Renal pelvis (tissue), 4 donors: ENCODE data around the gene LMO7. TPM values are rescaled to one million over a fixed set of nuclear protein-coding genes. Genes with fewer than 3 reads are reported as not detected.
"Not testable (repeated sequence)": the region's sequence is repeated elsewhere in the genome, so short reads cannot be mapped to it uniquely, and the experiment has no call there.

ENCODE experiments used
- DNase-seq: peaks from one replicate; pipeline ENCODE4 v3.0.0-alpha.2; 2013
- polyA plus RNA-seq, 3 donors: library from polyadenylated mRNA; unstranded; fragments of 120-200 nt; gene quantifications; one replicate each; pipeline ENCODE4 v1.2.1, GENCODE V29; 2013; ENCODE audit not compliant: insufficient read length in 3 of 3

LMO7 gene
- polyA plus RNA-seq, 3 donors = 84.7 to 101 (median 88.0) TPM

- no peak for DNase-seq
Measured at GRCh38 chr13:75769141-75769905, 133.2 kb downstream of the LMO7 start.

GRCh38 chr13:75770164-75770563, 134.0 kb downstream of the LMO7 start:
- DNase-seq = no peak

- DNase-seq = no peak
Measured at GRCh38 chr13:75770592-75771011, 134.5 kb downstream of the LMO7 start.

- no peak for DNase-seq
Measured at GRCh38 chr13:75771226-75771625, 135.1 kb downstream of the LMO7 start.

- DNase-seq = no peak
Measured at GRCh38 chr13:75771818-75772217, 135.7 kb downstream of the LMO7 start.

GRCh38 chr13:75774176-75774575, 138.0 kb downstream of the LMO7 start:
- DNase-seq = no peak

GRCh38 chr13:75776550-75776949, 140.4 kb downstream of the LMO7 start:
- no peak for DNase-seq

- no peak for DNase-seq
Measured at GRCh38 chr13:75779393-75779792, 143.3 kb downstream of the LMO7 start.

GRCh38 chr13:75780103-75780502, 144.0 kb downstream of the LMO7 start:
- DNase-seq = not testable (repeated sequence)

- no peak for DNase-seq
Measured at GRCh38 chr13:75782985-75783384, 146.9 kb downstream of the LMO7 start.

- no peak for DNase-seq
Measured at GRCh38 chr13:75784003-75784402, 147.9 kb downstream of the LMO7 start.

- no peak for DNase-seq
Measured at GRCh38 chr13:75785130-75785529, 149.0 kb downstream of the LMO7 start.

GRCh38 chr13:75787249-75787928, 151.3 kb downstream of the LMO7 start:
- DNase-seq = no peak

GRCh38 chr13:75788481-75788981, 152.4 kb downstream of the LMO7 start:
- no peak for DNase-seq

GRCh38 chr13:75789451-75790197, 153.5 kb downstream of the LMO7 start:
- DNase-seq = no peak

- no peak for DNase-seq
Measured at GRCh38 chr13:75790198-75790970, 154.3 kb downstream of the LMO7 start.

GRCh38 chr13:75792526-75793187, 156.5 kb downstream of the LMO7 start:
- no peak for DNase-seq

- not testable (repeated sequence) for DNase-seq
Measured at GRCh38 chr13:75793188-75793567, 157.0 kb downstream of the LMO7 start.

- DNase-seq = no peak
Measured at GRCh38 chr13:75794663-75795062, 158.5 kb downstream of the LMO7 start.

GRCh38 chr13:75795274-75795673, 159.1 kb downstream of the LMO7 start:
- DNase-seq = no peak

- no peak for DNase-seq
Measured at GRCh38 chr13:75796825-75797224, 160.7 kb downstream of the LMO7 start.
